MM.1S (cell line): ENCODE data around the gene F10.
"Not testable (repeated sequence)": the region's sequence is repeated elsewhere in the genome, so short reads cannot be mapped to it uniquely, and the experiment has no call there.

Experiments
- DNase-seq: peaks from one replicate; pipeline ENCODE4 v3.0.0-alpha.2; 2015
- H2AFZ ChIP-seq: fragments of 300-600 bp; sonication (generic); 2 replicates; pipeline ENCODE4 v1.6.0; 2016; ENCODE audit warnings: antibody characterized with exemption, low read length
- H3F3A ChIP-seq: fragments of 300-600 bp; sonication (generic); 2 replicates; pipeline ENCODE4 v1.6.1; 2016; ENCODE audit warnings: mild to moderate bottlenecking, antibody characterized with exemption, low read length, moderate library complexity, mixed read lengths; ENCODE audit not compliant: insufficient read depth
- H3K27ac ChIP-seq: fragments of 300-600 bp; sonication (generic); 2 replicates; pipeline ENCODE4 v1.5.1; 2016; ENCODE audit warnings: mild to moderate bottlenecking, low read length
- H3K27me3 ChIP-seq: fragments of 300-600 bp; sonication (generic); replicated peaks from 2 replicates; pipeline ENCODE4 v1.6.0; 2016; ENCODE audit warnings: low read length; ENCODE audit not compliant: insufficient read depth
- H3K36me3 ChIP-seq: fragments of 300-600 bp; sonication (generic); replicated peaks from 2 replicates; pipeline ENCODE4 v1.6.1; 2016; ENCODE audit warnings: mild to moderate bottlenecking, low read length, mixed read lengths; ENCODE audit not compliant: insufficient read depth
- H3K4me1 ChIP-seq: fragments of 300-600 bp; sonication (generic); 2 replicates; pipeline ENCODE4 v1.6.1; 2016; ENCODE audit warnings: low read length, mixed read lengths
- H3K4me2 ChIP-seq: fragments of 300-600 bp; sonication (generic); 2 replicates; pipeline ENCODE4 v1.6.0; 2016; ENCODE audit warnings: low read depth, low read length
- H3K4me3 ChIP-seq: fragments of 300-600 bp; sonication (generic); 2 replicates; pipeline ENCODE4 v1.5.1; 2016; ENCODE audit warnings: low read length, mixed read lengths
- H3K79me2 ChIP-seq: fragments of 300-600 bp; sonication (generic); 2 replicates; pipeline ENCODE4 v1.6.1; 2016; ENCODE audit warnings: mixed run types, low read length, mixed read lengths
- H3K9ac ChIP-seq: fragments of 300-600 bp; sonication (generic); 2 replicates; pipeline ENCODE4 v1.6.1; 2016; ENCODE audit warnings: low read length, mixed read lengths
- H3K9me2 ChIP-seq: fragments of 300-600 bp; sonication (generic); replicated peaks from 2 replicates; pipeline ENCODE4 v1.6.1; 2016; ENCODE audit warnings: mild to moderate bottlenecking, low read length, mixed read lengths; ENCODE audit not compliant: insufficient read depth
- H3K9me3 ChIP-seq: fragments of 300-600 bp; sonication (generic); replicated peaks from 2 replicates; pipeline ENCODE4 v1.6.1; 2016; ENCODE audit warnings: mild to moderate bottlenecking, low read length, mixed read lengths; ENCODE audit not compliant: insufficient read depth
- H4K20me1 ChIP-seq: fragments of 300-600 bp; sonication (generic); 2 replicates; pipeline ENCODE4 v1.6.1; 2016; ENCODE audit warnings: mild to moderate bottlenecking, low read length, moderate library complexity, mixed read lengths; ENCODE audit not compliant: insufficient read depth
- EZH2 ChIP-seq: fragments of 300-600 bp; sonication (generic); optimal IDR thresholded peaks from 2 replicates; pipeline ENCODE3; 2017; ENCODE audit warnings: low read depth, mild to moderate bottlenecking, antibody characterized with exemption, low read length, mixed read lengths
- EZH2phosphoT487 ChIP-seq: fragments of 300-600 bp; sonication (generic); IDR thresholded peaks from 2 replicates; pipeline ENCODE4 v1.6.1; 2018; ENCODE audit warnings: antibody characterized with exemption, low read length
- TF ChIP-seq, protein P1 (sequence below): fragments of 300-600 bp; sonication (generic); IDR thresholded peaks from 2 replicates; pipeline ENCODE4 v1.5.1; 2016; ENCODE audit warnings: antibody characterized with exemption, low read length, mixed read lengths

Gene F10

DNA sequence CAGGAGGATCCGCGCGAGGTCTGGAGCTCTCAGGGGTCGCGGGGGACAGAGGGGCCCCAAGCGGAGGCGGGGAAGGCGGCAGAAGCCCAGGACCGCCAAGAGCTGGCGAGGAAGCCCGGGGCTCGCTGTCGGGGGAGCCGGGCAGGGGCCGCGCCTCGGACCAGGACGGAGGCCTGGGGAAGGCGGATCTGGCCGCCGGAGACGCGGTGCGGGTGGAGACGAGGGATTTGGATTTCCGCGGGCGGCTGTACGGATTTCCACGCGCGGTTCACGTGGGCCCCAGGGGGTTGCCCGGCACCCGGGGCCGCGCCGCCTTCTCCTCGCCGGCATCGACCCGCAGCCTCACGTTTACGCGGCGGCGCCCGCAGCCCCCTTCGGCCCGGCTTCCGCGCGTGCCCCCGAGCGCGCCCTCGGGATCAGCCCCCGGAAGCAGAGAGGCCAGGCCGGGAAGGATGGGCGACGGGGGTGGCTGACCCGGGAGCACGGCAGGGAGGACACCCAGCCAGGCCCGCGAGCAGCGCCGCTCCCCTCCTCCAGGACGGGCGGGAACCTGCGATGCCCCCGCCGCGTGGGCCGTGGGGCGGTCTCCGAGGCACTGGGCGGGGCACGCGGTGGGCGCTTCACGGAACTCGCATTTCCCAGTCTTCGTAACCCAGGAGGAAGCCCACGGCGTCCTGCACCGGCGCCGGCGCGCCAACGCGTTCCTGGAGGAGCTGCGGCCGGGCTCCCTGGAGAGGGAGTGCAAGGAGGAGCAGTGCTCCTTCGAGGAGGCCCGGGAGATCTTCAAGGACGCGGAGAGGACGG lies 12.3 kb upstream of the F10 start:
- Histone ChIP-seq H3K9ac (no peak overlapping the region), H3K9me2 (no peaks in the 10 kb centered on the region), H4K20me1 (no peaks in the 10 kb centered on the region), H3F3A (no peaks in the 10 kb centered on the region), H3K27ac (no peak overlapping the region), H3K4me3 (no peak overlapping the region), H3K4me1 (no peaks in the 10 kb centered on the region), H3K9me3 (no peaks in the 10 kb centered on the region), H2AFZ (no peak overlapping the region), H3K4me2 (no peak overlapping the region), H3K79me2 (no peaks in the 10 kb centered on the region), H3K27me3 (peaks cover 26% of the 10 kb centered on the region), H3K36me3 (no peaks in the 10 kb centered on the region)
- TF ChIP-seq EZH2phosphoT487 (no peak), EZH2 (no peak)
- TF ChIP-seq, protein P1, sequence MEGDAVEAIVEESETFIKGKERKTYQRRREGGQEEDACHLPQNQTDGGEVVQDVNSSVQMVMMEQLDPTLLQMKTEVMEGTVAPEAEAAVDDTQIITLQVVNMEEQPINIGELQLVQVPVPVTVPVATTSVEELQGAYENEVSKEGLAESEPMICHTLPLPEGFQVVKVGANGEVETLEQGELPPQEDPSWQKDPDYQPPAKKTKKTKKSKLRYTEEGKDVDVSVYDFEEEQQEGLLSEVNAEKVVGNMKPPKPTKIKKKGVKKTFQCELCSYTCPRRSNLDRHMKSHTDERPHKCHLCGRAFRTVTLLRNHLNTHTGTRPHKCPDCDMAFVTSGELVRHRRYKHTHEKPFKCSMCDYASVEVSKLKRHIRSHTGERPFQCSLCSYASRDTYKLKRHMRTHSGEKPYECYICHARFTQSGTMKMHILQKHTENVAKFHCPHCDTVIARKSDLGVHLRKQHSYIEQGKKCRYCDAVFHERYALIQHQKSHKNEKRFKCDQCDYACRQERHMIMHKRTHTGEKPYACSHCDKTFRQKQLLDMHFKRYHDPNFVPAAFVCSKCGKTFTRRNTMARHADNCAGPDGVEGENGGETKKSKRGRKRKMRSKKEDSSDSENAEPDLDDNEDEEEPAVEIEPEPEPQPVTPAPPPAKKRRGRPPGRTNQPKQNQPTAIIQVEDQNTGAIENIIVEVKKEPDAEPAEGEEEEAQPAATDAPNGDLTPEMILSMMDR: no peak
- DNase-seq: no peak

DNA sequence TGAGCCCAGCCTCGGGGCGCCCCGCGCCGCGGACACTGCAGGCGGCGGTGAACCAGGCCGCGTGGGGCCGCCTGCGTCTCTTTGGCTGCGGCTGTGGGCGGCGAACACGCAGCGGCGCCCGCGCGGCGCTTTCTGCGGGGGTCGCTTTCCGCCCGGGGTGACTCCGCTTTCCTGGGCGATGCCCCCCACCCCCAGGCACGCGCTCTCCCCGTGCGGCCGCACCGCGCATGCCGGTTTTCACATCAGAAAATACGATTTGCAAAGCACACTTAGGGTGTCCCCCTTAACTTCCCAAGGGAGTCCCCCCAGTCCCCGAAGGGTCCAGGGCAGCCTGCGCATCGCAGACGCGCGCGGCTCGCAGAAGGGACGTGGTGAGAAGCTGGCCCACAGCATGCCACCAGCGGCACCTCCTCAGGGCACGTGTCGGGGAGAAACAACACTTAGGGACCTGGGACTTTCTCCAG lies 11.7 kb upstream of the F10 start:
- no peaks in the 10 kb centered on the region for H3K4me1 ChIP-seq
- no peaks in the 10 kb centered on the region for H3K79me2 ChIP-seq
- no peak overlapping the region for H3K27ac ChIP-seq
- no peak for TF ChIP-seq EZH2
- TF ChIP-seq EZH2phosphoT487: no peak
- TF ChIP-seq, protein P1: no peak
- H3K9me3 ChIP-seq: no peaks in the 10 kb centered on the region
- no peak overlapping the region for H2AFZ ChIP-seq
- no peaks in the 10 kb centered on the region for H3K36me3 ChIP-seq
- H3K27me3 ChIP-seq: peaks cover 30% of the 10 kb centered on the region
- no peak overlapping the region for H3K9ac ChIP-seq
- no peak overlapping the region for H3K4me2 ChIP-seq
- no peaks in the 10 kb centered on the region for H3K9me2 ChIP-seq
- H4K20me1 ChIP-seq: no peaks in the 10 kb centered on the region
- no peak for DNase-seq
- H3K4me3 ChIP-seq: no peak overlapping the region
- H3F3A ChIP-seq: no peaks in the 10 kb centered on the region

DNA sequence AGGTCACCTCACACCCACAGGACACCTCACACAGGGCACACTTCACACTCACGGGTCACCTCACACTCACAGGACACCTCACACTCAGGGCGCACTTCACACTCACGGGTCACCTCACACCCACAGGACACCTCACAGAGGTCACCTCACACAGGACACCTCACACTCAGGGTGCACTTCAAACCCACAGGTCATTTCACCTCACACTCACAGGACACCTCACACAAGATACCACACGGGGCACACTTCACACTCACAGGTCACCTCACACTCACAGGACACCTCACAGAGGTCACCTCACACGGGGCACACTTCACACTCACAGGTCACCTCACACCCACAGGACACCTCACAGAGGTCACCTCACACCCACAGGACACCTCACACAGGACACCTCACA lies 10.8 kb upstream of the F10 start:
- not testable (repeated sequence) for H3K4me3 ChIP-seq, H3K27ac ChIP-seq, H2AFZ ChIP-seq, H3K9me3 ChIP-seq, H3K36me3 ChIP-seq, H3K79me2 ChIP-seq, DNase-seq, H3K9ac ChIP-seq, H3K4me2 ChIP-seq, H3F3A ChIP-seq, H4K20me1 ChIP-seq, H3K4me1 ChIP-seq, H3K9me2 ChIP-seq
- peaks cover 39% of the 10 kb centered on the region for H3K27me3 ChIP-seq

DNA sequence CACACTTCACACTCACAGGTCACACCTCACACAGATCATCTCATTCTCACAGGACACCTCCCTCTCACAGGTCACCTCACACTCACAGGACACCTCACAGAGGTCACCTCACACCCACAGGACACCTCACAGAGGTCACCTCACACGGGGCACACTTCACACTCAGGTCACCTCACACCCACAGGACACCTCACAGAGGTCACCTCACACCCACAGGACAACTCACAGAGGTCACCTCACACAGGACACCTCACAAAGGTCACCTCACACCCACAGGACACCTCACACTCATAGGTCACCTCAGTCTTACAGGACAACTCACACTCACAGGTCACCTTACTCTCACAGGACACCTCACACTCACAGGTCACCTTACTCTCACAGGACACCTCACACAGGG lies 10.1 kb upstream of the F10 start:
- H3K4me1 ChIP-seq, H3K4me3 ChIP-seq, H3K9ac ChIP-seq, H4K20me1 ChIP-seq, H3F3A ChIP-seq, H3K36me3 ChIP-seq, H3K4me2 ChIP-seq, H2AFZ ChIP-seq, H3K9me3 ChIP-seq, DNase-seq, H3K27ac ChIP-seq, H3K79me2 ChIP-seq, H3K9me2 ChIP-seq: not testable (repeated sequence)
- peaks cover 45% of the 10 kb centered on the region for H3K27me3 ChIP-seq
